Osteocyte (in vitro differentiated cells): Measurements from ENCODE around the gene CCL22. TPM values are rescaled to one million over a fixed set of nuclear protein-coding genes. Genes with fewer than 3 reads are reported as not detected.

Experiments used
- DNase-seq: peaks from one replicate; pipeline ENCODE4 v3.0.0; 2021; ENCODE audit warnings: mixed read lengths; ENCODE audit not compliant: unreplicated experiment; ENCODE audit errors: extremely low spot score
- H3K27ac Mint-ChIP-seq: one replicate; pipeline ENCODE4 v1.8.0; 2021; ENCODE audit warnings: mild to moderate bottlenecking, mixed read lengths; ENCODE audit not compliant: unreplicated experiment
- H3K27me3 Mint-ChIP-seq: one replicate; pipeline ENCODE4 v1.8.0; 2021; ENCODE audit warnings: mixed read lengths; ENCODE audit not compliant: unreplicated experiment
- H3K36me3 Mint-ChIP-seq: one replicate; pipeline ENCODE4 v1.8.0; 2021; ENCODE audit warnings: mixed read lengths; ENCODE audit not compliant: unreplicated experiment
- H3K4me1 Mint-ChIP-seq: one replicate; pipeline ENCODE4 v1.8.0; 2021; ENCODE audit warnings: mixed read lengths; ENCODE audit not compliant: unreplicated experiment
- H3K4me3 Mint-ChIP-seq: one replicate; pipeline ENCODE4 v1.8.0; 2021; ENCODE audit warnings: mild to moderate bottlenecking, moderate library complexity, mixed read lengths; ENCODE audit not compliant: unreplicated experiment
- H3K9me3 Mint-ChIP-seq: one replicate; pipeline ENCODE4 v1.8.0; 2021; ENCODE audit warnings: mixed read lengths; ENCODE audit not compliant: unreplicated experiment
- CTCF ChIP-seq: fragments of 200-600 bp; sonication (generic); IDR thresholded peaks from 2 replicates; pipeline ENCODE4 v1.5.0; 2021; ENCODE audit warnings: antibody characterized with exemption, mild to moderate bottlenecking, moderate library complexity
- total RNA-seq: library from RNA; stranded (reverse); gene quantifications from 2 replicates; pipeline ENCODE4 v1.2.1, GENCODE V29; 2021

Gene CCL22
- total RNA-seq, 1 donor from 2014 or later: not detected

- Mint-ChIP-seq H3K27ac (no peak overlapping the region), H3K4me1 (no peaks in the 10 kb centered on the region), H3K9me3 (no peaks in the 10 kb centered on the region), H3K36me3 (no peaks in the 10 kb centered on the region), H3K4me3 (no peak overlapping the region), H3K27me3 (peaks cover 36% of the 10 kb centered on the region)
- TF ChIP-seq CTCF: no peak
- no peak for DNase-seq
These were observed 2.8 kb downstream of the CCL22 start for GRCh38 chr16:57361404-57361803.

GRCh38 chr16:57364143-57364542, 5.6 kb downstream of the CCL22 start:
- DNase-seq: no peak
- no peak overlapping the region for H3K4me3 Mint-ChIP-seq
- TF ChIP-seq CTCF: no peak
- no peak overlapping the region for H3K27ac Mint-ChIP-seq
- no peaks in the 10 kb centered on the region for H3K9me3 Mint-ChIP-seq
- H3K27me3 Mint-ChIP-seq: peaks cover 45% of the 10 kb centered on the region
- H3K36me3 Mint-ChIP-seq: no peaks in the 10 kb centered on the region
- H3K4me1 Mint-ChIP-seq: no peaks in the 10 kb centered on the region

- TF ChIP-seq CTCF: no peak
- Mint-ChIP-seq H3K4me1 (no peaks in the 10 kb centered on the region), H3K27ac (no peak overlapping the region), H3K9me3 (no peaks in the 10 kb centered on the region), H3K4me3 (no peak overlapping the region), H3K27me3 (peaks cover 39% of the 10 kb centered on the region), H3K36me3 (no peaks in the 10 kb centered on the region)
- no peak for DNase-seq
These were observed 8.0 kb downstream of the CCL22 start for GRCh38 chr16:57366544-57367040.

DNA sequence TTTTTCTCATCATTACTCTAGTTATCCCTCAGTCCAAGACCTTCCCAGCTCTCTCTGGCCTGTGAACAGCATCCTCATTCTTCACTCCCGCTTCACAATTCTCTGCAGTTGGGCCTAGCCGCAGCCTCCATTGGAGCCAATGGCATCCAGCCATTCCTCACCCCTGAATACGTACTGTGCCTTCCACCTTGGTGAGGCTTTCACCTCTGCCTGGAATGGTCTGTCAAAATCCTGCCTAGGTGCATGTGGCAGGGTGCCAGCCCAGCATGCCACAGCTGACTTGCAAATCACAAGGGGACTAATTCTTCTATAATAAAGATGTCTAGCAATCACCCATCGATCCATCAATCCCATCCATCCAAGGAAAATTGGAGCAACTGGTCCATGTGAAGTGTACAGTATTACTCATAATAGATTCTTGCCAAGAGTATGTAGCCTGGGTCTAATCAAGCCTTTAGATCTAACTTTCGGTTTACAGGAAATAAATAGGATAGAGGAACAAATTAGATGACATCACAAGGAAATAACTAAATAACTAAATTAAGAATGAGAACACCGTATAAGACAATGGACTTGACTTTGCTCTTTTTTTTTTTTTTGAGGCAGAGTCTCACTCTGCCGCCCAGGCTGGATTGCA, 8.7 kb downstream of the CCL22 start:
- Mint-ChIP-seq H3K27ac (no peak overlapping the region), H3K27me3 (peaks cover 34% of the 10 kb centered on the region), H3K4me3 (no peak overlapping the region), H3K4me1 (peaks cover 2% of the 10 kb centered on the region), H3K36me3 (no peaks in the 10 kb centered on the region), H3K9me3 (no peaks in the 10 kb centered on the region)
- TF ChIP-seq CTCF: no peak
- DNase-seq: no peak

DNA sequence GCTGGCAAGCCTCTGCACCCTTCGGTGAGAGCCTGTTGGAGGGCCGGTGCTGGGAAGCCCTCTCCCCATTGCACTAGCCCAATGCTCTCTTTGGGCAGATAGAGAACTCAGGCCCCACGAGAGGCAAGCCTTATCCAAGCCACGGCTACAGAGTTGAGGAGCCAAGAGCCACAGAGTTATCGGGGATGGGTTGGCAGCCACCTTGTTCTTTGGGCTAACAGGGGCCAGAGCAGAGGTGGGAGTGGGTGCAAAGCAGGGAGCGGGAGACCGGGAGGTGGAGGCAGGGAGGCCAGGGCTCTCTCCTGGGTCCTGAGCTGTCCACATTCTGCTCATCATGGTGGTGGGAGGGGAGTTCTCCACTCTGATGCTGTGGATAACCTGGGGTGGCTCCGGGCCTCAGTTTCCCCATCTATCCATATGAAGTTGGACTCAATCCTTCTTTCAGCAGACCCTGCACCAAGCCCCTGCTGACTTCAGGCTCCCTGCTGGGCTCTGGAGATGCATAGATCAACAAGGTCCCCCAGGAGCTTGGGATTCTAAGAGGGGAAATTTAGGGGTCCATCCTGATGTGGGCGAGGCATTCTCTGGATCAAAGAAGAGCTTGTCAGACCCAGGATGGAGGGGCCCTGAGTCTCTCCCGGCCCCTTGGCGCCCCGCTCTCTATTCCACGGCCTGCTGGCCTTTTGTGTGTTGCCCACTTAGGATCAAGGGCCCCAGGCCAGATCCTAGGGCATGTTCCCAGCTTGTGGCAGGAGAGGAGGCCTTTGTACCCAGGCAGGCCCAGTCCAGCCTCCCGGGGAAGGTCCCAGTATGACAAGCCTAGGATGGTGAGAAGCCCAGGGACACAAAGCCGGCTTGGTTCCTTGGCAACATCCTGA, 13.2 kb downstream of the CCL22 start:
- Mint-ChIP-seq H3K4me3 (peak overlapping the region; percentile 48), H3K9me3 (no peaks in the 10 kb centered on the region), H3K27me3 (peaks cover 21% of the 10 kb centered on the region), H3K36me3 (no peaks in the 10 kb centered on the region), H3K4me1 (peaks cover 14% of the 10 kb centered on the region), H3K27ac (no peak overlapping the region)
- TF ChIP-seq CTCF: no peak
- no peak for DNase-seq
